HCT116 (cell line): ENCODE measurements around the gene GNG12. TPM values are rescaled to one million over a fixed set of nuclear protein-coding genes. Genes with fewer than 3 reads are reported as not detected.
A peak's percentile ranks its signal among the peaks of the same experiment; 100 is the strongest.

ENCODE experiments used
- ATAC-seq: fragments of 200-7000 bp; cut with Tn5 transposase; 2 replicates; pipeline ENCODE4 v1.9.1; 2020; ENCODE audit warnings: mild to moderate bottlenecking, moderate library complexity
- BruUV-seq: library from RNA; stranded (reverse); fragments of 400-500 nt; replicated peaks from 2 replicates; lab custom pipeline; 2021; lab: Mats Ljungman, UMichigan
- CTCF ChIA-PET: fragments of 300-600 bp; sonication (Branson Sonifier 250); formaldehyde crosslinking; loops from one replicate; lab custom pipeline; 2021; ENCODE audit warnings: antibody characterized with exemption; lab: Charles Lee
- POLR2A ChIA-PET: fragments of 300-600, 350-600 bp; sonication (Branson Sonifier 250); formaldehyde crosslinking; loops from one replicate; lab custom pipeline; 2021; ENCODE audit warnings: antibody characterized with exemption; lab: Charles Lee
- RAD21 ChIA-PET, 2 experiments: fragments of 300-600 bp; sonication (Branson Sonifier 250); formaldehyde crosslinking; loops; one replicate each; lab custom pipeline; 2023; ENCODE audit warnings: low total read pairs in 2 of 2; ENCODE audit not compliant: uncharacterized antibody in 2 of 2, unreplicated experiment in 2 of 2, low non-redundant PET in 1 of 2; lab: Charles Lee
- DNase-seq: peaks from one replicate; pipeline ENCODE4 v3.0.0-alpha.2; 2010; ENCODE audit warnings: low read depth, low spot score
- H2AFZ ChIP-seq: fragments of 200-600 bp; shearing (Covaris generic), sonication (generic); 2 replicates; pipeline ENCODE4 v1.6.1; 2017; ENCODE audit warnings: low read depth, mixed run types, mixed read lengths, antibody characterized with exemption, low read length; ENCODE audit not compliant: poor library complexity, severe bottlenecking
- H3K27ac ChIP-seq: 2 replicates; pipeline ENCODE4 v1.5.1; 2012; ENCODE audit warnings: low read depth, low read length
- H3K27me3 ChIP-seq: fragments of 200-600 bp; sonication (generic); 2 replicates; pipeline ENCODE4 v1.6.1; 2016; ENCODE audit warnings: mixed run types, low read length, mixed read lengths; ENCODE audit not compliant: insufficient read depth
- H3K36me3 ChIP-seq, 2 experiments: fragments of 200-500 bp in 1 of 2; fragments of 200-600 bp in 1 of 2; sonication (Bioruptor generic) in 1 of 2; sonication (generic) in 1 of 2; 2 replicates each; pipeline versions ENCODE4 v1.5.1 to v1.6.1; 2014 to 2016; ENCODE audit warnings: low read length in 2 of 2, inconsistent platforms in 1 of 2, mixed read lengths in 1 of 2, mixed run types in 1 of 2; ENCODE audit not compliant: insufficient read depth in 2 of 2, control insufficient read depth in 1 of 2
- H3K4me1 ChIP-seq, 2 experiments: fragments of 200-600 bp in 1 of 2; sonication (generic) in 1 of 2; 2 replicates each; pipeline versions ENCODE4 v1.5.1 to v1.6.1; 2012 to 2017; ENCODE audit warnings: low read length in 2 of 2, inconsistent platforms in 1 of 2, mild to moderate bottlenecking in 1 of 2, mixed read lengths in 1 of 2, mixed run types in 1 of 2, moderate library complexity in 1 of 2; ENCODE audit not compliant: insufficient read depth in 2 of 2, control insufficient read depth in 1 of 2
- H3K4me2 ChIP-seq: fragments of 200-600 bp; sonication (generic); 2 replicates; pipeline ENCODE4 v1.6.1; 2017; ENCODE audit warnings: mixed run types, low read length, mixed read lengths
- H3K4me3 ChIP-seq, 2 experiments: fragments of 200-600 bp in 1 of 2; sonication (generic) in 1 of 2; replicated peaks in 1 of 2; 2 replicates each; pipeline ENCODE4 v1.5.1; 2011 to 2016; ENCODE audit warnings: low read length in 2 of 2, control low read depth in 1 of 2, low read depth in 1 of 2, mild to moderate bottlenecking in 1 of 2, mixed read lengths in 1 of 2, mixed run types in 1 of 2
- H3K79me2 ChIP-seq: fragments of 200-600 bp; sonication (generic); 2 replicates; pipeline ENCODE4 v1.6.1; 2017; ENCODE audit warnings: mild to moderate bottlenecking, mixed run types, low read length, moderate library complexity, mixed read lengths; ENCODE audit not compliant: insufficient read depth
- H3K9ac ChIP-seq: fragments of 200-600 bp; sonication (generic); 2 replicates; pipeline ENCODE4 v1.6.1; 2016; ENCODE audit warnings: low read length, mixed read lengths
- H3K9me2 ChIP-seq: fragments of 200-600 bp; sonication (generic), shearing (Covaris generic); 2 replicates; pipeline ENCODE4 v1.6.1; 2017; ENCODE audit warnings: mixed run types, mild to moderate bottlenecking, moderate library complexity; ENCODE audit not compliant: insufficient read depth
- H3K9me3 ChIP-seq, 2 experiments: fragments of 200-500 bp in 1 of 2; fragments of 200-600 bp in 1 of 2; sonication (Bioruptor generic) in 1 of 2; sonication (generic) in 1 of 2; 2 replicates each; pipeline ENCODE4 v1.6.1; 2014 to 2017; ENCODE audit warnings: low read length in 2 of 2, mixed read lengths in 2 of 2, inconsistent platforms in 1 of 2, low read depth in 1 of 2, mild to moderate bottlenecking in 1 of 2, mixed run types in 1 of 2, moderate library complexity in 1 of 2; ENCODE audit not compliant: control insufficient read depth in 1 of 2, insufficient read depth in 1 of 2
- H4K20me1 ChIP-seq: fragments of 200-600 bp; sonication (generic), shearing (Covaris generic); 2 replicates; pipeline ENCODE4 v1.6.1; 2017; ENCODE audit warnings: mixed run types, mild to moderate bottlenecking, moderate library complexity; ENCODE audit not compliant: insufficient read depth
- CBX3 ChIP-seq: IDR thresholded peaks from 2 replicates; pipeline ENCODE4 v1.6.1; 2012; ENCODE audit warnings: low read depth
- CEBPB ChIP-seq: IDR thresholded peaks from 2 replicates; pipeline ENCODE4 v1.6.1; 2012; ENCODE audit warnings: low read depth
- EGR1 ChIP-seq: IDR thresholded peaks from 2 replicates; pipeline ENCODE4 v1.6.1; 2012; ENCODE audit warnings: low read depth
- EZH2 ChIP-seq: fragments of 200-600 bp; sonication (generic); IDR thresholded peaks from 2 replicates; pipeline ENCODE4 v1.6.1; 2017; ENCODE audit warnings: antibody characterized with exemption, mixed run types
- POLR2AphosphoS5 ChIP-seq: IDR thresholded peaks from 2 replicates; pipeline ENCODE4 v1.6.1; 2011; ENCODE audit warnings: mild to moderate bottlenecking, low read depth, low read length, moderate library complexity
- SP1 ChIP-seq: IDR thresholded peaks from 2 replicates; pipeline ENCODE4 v1.6.1; 2012; ENCODE audit warnings: low read depth
- SRF ChIP-seq: IDR thresholded peaks from 2 replicates; pipeline ENCODE4 v1.6.1; 2012; ENCODE audit warnings: low read depth
- ZFX ChIP-seq: fragments of 450-650 bp; IDR thresholded peaks from 2 replicates; pipeline ENCODE4 v1.6.1; 2017
- intact Hi-C: fragments of 100-400 bp; cut with micrococcal nuclease; formaldehyde crosslinking; loops from 2 replicates; pipeline ENCODE4 v1.10.0; 2022
- total RNA-seq: library from RNA; stranded (reverse); gene quantifications from one replicate; pipeline ENCODE4 v1.2.1, GENCODE V29; 2021; ENCODE audit not compliant: unreplicated experiment
- TF ChIP-seq, protein P1 (sequence below): IDR thresholded peaks from 2 replicates; pipeline ENCODE4 v1.6.1; 2012

GNG12 gene
- total RNA-seq, 1 experiment from 2014 or later, result 49.6 TPM

DNA sequence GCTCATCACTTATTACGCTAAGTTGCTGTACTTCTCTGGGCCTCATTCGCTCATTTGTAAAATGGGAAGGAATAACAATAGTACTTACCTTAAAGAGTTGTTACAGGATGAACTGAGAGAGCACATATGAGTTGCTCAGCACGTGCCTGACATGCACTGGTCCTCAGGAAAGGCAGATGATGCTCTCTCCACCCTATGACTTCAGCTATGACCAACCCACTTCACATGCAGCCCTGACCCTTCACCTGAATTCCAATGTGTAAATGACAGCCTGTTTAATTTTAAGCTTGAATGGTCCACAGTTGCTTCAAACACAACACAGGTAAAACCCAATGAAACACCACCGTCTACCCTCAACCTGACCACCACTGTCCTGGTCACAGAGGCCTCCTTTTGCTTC lies 115.4 kb downstream of the GNG12 start:
- peaks cover 48 to 72% of the 10 kb centered on the region in 2 experiments for H3K4me1 ChIP-seq
- H3K27me3 ChIP-seq, result no peaks in the 10 kb centered on the region
- no peaks in the 10 kb centered on the region for H4K20me1 ChIP-seq
- ATAC-seq (no peak; the same call in 1 of the 2 replicates), DNase-seq (no peak)
- H3K9ac ChIP-seq, result no peak overlapping the region
- H3K4me2 ChIP-seq, result peak overlapping the region; percentile 29
- H3K9me2 ChIP-seq, result no peaks in the 10 kb centered on the region
- BruUV-seq, result no TSS peak
- RAD21 ChIA-PET, result no interaction called here
- H3K4me3 ChIP-seq, result no peak overlapping the region
- POLR2A ChIA-PET, result interaction anchor here (0.8 to 1.7 kb wide), 3 partner anchors 9 to 17 kb away, joined by 3 to 5 read pairs (median 4); no protein-coding TSS in a partner anchor
- no peak overlapping the region for H3K27ac ChIP-seq
- no peaks in the 10 kb centered on the region for H3K36me3 ChIP-seq
- no peaks in the 10 kb centered on the region for H3K9me3 ChIP-seq
- H2AFZ ChIP-seq, result no peak overlapping the region
- no peak for TF ChIP-seq EZH2
- 0 out of 2 replicates have a peak, but pooled peaks have one; percentile 56 for TF ChIP-seq CBX3
- TF ChIP-seq, protein P1, sequence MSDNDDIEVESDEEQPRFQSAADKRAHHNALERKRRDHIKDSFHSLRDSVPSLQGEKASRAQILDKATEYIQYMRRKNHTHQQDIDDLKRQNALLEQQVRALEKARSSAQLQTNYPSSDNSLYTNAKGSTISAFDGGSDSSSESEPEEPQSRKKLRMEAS, result peak; percentile 85
- TF ChIP-seq SRF, result no peak
- TF ChIP-seq SP1, result 0 out of 2 replicates have a peak, but pooled peaks have one; percentile 18
- CTCF ChIA-PET, result no interaction called here
- no peaks in the 10 kb centered on the region for H3K79me2 ChIP-seq
- intact Hi-C loops, result no loop called here

DNA sequence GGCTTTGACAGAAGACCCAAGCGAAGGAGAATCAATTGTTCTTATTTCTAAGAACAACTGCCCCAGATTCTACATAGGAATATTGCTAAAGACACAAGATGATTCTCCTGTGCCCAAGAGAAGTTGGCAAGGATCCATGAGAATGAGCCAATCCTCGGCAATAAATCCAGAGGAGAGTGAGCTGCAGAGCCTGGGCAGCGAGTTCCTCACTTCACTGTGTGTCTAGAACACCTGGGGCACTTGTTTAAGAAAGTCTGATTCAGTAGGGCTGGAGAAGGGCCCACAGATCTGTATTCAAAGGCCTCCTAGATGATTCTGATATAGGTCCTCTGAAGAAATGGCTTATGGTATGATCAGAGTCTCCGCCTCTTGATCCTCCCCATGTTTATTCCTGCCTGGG lies 116.5 kb downstream of the GNG12 start:
- peak overlapping the region; percentile 19; the same call in 1 of the 2 replicates for H3K27ac ChIP-seq
- H3K36me3 ChIP-seq, result no peaks in the 10 kb centered on the region
- no peaks in the 10 kb centered on the region for H3K9me3 ChIP-seq
- intact Hi-C loops, result no loop called here
- no peaks in the 10 kb centered on the region for H3K79me2 ChIP-seq
- no TSS peak for BruUV-seq
- peaks cover 55 to 69% of the 10 kb centered on the region in 2 experiments for H3K4me1 ChIP-seq
- ChIA-PET POLR2A (interaction anchor here (0.6 to 1.7 kb wide), 2 partner anchors 18 to 32 kb away, joined by 3 read pairs; partner anchors contain the start of gene GADD45A), RAD21 (no interaction called here), CTCF (no interaction called here)
- ATAC-seq (peak; percentile 29), DNase-seq (no peak)
- H3K9ac ChIP-seq, result no peak overlapping the region
- no peaks in the 10 kb centered on the region for H3K9me2 ChIP-seq
- H3K4me3 ChIP-seq, result no peak overlapping the region
- H3K4me2 ChIP-seq, result peak overlapping the region; percentile 17
- H3K27me3 ChIP-seq, result no peaks in the 10 kb centered on the region
- TF ChIP-seq ZFX (no peak), EZH2 (no peak), CEBPB (peak; percentile 93), SP1 (peak; percentile 48), POLR2AphosphoS5 (peak; percentile 69; the same call in 1 of the 2 replicates), EGR1 (no peak)
- no peaks in the 10 kb centered on the region for H4K20me1 ChIP-seq
- H2AFZ ChIP-seq, result no peak overlapping the region
